Parathyroid adenoma (tissue), 2 donors: Measurements from ENCODE around the gene VWCE.

Source experiments
- H2AFZ ChIP-seq: fragments of 300-600 bp; sonication (generic); one replicate; pipeline ENCODE4 v1.7.0; 2017; ENCODE audit warnings: antibody characterized with exemption, mild to moderate bottlenecking
- H3K27ac ChIP-seq: fragments of 300-600 bp; sonication (generic); one replicate; pipeline ENCODE4 v1.7.0; 2017
- H3K27me3 ChIP-seq: fragments of 300-600 bp; sonication (generic); one replicate; pipeline ENCODE4 v1.7.0; 2017; ENCODE audit warnings: low read length; ENCODE audit not compliant: control insufficient read depth, insufficient read depth
- H3K36me3 ChIP-seq: fragments of 300-600 bp; sonication (generic); one replicate; pipeline ENCODE4 v1.7.0; 2017; ENCODE audit warnings: low read length; ENCODE audit not compliant: control insufficient read depth, insufficient read depth
- H3K4me1 ChIP-seq: fragments of 300-600 bp; sonication (generic); one replicate; pipeline ENCODE4 v1.7.0; 2017; ENCODE audit warnings: control low read depth
- H3K4me2 ChIP-seq: fragments of 300-600 bp; sonication (generic); one replicate; pipeline ENCODE4 v1.7.0; 2017; ENCODE audit warnings: low read length
- H3K4me3 ChIP-seq: fragments of 300-600 bp; sonication (generic); one replicate; pipeline ENCODE4 v1.7.0; 2017; ENCODE audit warnings: low read depth, low read length
- H3K79me2 ChIP-seq: fragments of 300-600 bp; sonication (generic); one replicate; pipeline ENCODE4 v1.7.0; 2017; ENCODE audit warnings: control low read depth
- H3K9ac ChIP-seq: fragments of 300-600 bp; sonication (generic); one replicate; pipeline ENCODE4 v1.7.0; 2017; ENCODE audit warnings: mild to moderate bottlenecking
- H3K9me3 ChIP-seq: fragments of 300-600 bp; sonication (generic); one replicate; pipeline ENCODE4 v1.7.0; 2017; ENCODE audit warnings: low read length; ENCODE audit not compliant: control insufficient read depth
- CTCF ChIP-seq: fragments of 300-600 bp; sonication (generic); IDR thresholded peaks from one replicate; pipeline ENCODE4 v1.7.0; 2017; ENCODE audit warnings: antibody characterized with exemption, mild to moderate bottlenecking
- donor health status: primary hyperparathyroidism.

The VWCE gene

GRCh38 chr11:61309739-61310138 is 14.6 kb upstream of the VWCE start:
- Histone ChIP-seq H3K4me2 (no peak overlapping the region), H2AFZ (no peak overlapping the region), H3K27me3 (no peaks in the 10 kb centered on the region), H3K27ac (no peak overlapping the region), H3K9ac (no peak overlapping the region), H3K79me2 (no peaks in the 10 kb centered on the region), H3K4me1 (peaks cover 4% of the 10 kb centered on the region), H3K9me3 (no peaks in the 10 kb centered on the region), H3K4me3 (no peak overlapping the region), H3K36me3 (no peaks in the 10 kb centered on the region)
- TF ChIP-seq CTCF = no peak

GRCh38 chr11:61309141-61309540 is 14.0 kb upstream of the VWCE start:
- Histone ChIP-seq H3K4me2 (no peak overlapping the region), H2AFZ (no peak overlapping the region), H3K27ac (no peak overlapping the region), H3K36me3 (no peaks in the 10 kb centered on the region), H3K4me1 (peaks cover 4% of the 10 kb centered on the region), H3K27me3 (no peaks in the 10 kb centered on the region), H3K4me3 (no peak overlapping the region), H3K9ac (no peak overlapping the region), H3K9me3 (no peaks in the 10 kb centered on the region), H3K79me2 (no peaks in the 10 kb centered on the region)
- TF ChIP-seq CTCF = no peak

GRCh38 chr11:61307354-61307753 is 12.2 kb upstream of the VWCE start:
- Histone ChIP-seq H3K4me2 (no peak overlapping the region), H3K4me3 (no peak overlapping the region), H3K9ac (no peak overlapping the region), H3K27ac (no peak overlapping the region), H3K27me3 (no peaks in the 10 kb centered on the region), H3K36me3 (no peaks in the 10 kb centered on the region), H3K4me1 (peaks cover 4% of the 10 kb centered on the region), H2AFZ (no peak overlapping the region), H3K9me3 (no peaks in the 10 kb centered on the region), H3K79me2 (no peaks in the 10 kb centered on the region)
- TF ChIP-seq CTCF = no peak

GRCh38 chr11:61306221-61306620 is 11.1 kb upstream of the VWCE start:
- Histone ChIP-seq H2AFZ (no peak overlapping the region), H3K9ac (no peak overlapping the region), H3K36me3 (no peaks in the 10 kb centered on the region), H3K27me3 (no peaks in the 10 kb centered on the region), H3K4me2 (no peak overlapping the region), H3K27ac (no peak overlapping the region), H3K4me3 (no peak overlapping the region), H3K9me3 (no peaks in the 10 kb centered on the region), H3K4me1 (peaks cover 4% of the 10 kb centered on the region), H3K79me2 (no peaks in the 10 kb centered on the region)
- TF ChIP-seq CTCF = no peak

GRCh38 chr11:61305417-61305816 is 10.3 kb upstream of the VWCE start:
- H2AFZ ChIP-seq = no peak overlapping the region
- no peak overlapping the region for H3K27ac ChIP-seq
- H3K79me2 ChIP-seq = no peaks in the 10 kb centered on the region
- H3K9me3 ChIP-seq = no peaks in the 10 kb centered on the region
- H3K4me1 ChIP-seq = peaks cover 4% of the 10 kb centered on the region
- no peaks in the 10 kb centered on the region for H3K27me3 ChIP-seq
- H3K4me3 ChIP-seq = no peak overlapping the region
- H3K36me3 ChIP-seq = no peaks in the 10 kb centered on the region
- no peak overlapping the region for H3K9ac ChIP-seq
- no peak overlapping the region for H3K4me2 ChIP-seq
- no peak for TF ChIP-seq CTCF
